Thyroid gland (tissue), 4 donors: Measurements from ENCODE around the gene MAN2C1. TPM values are rescaled to one million over a fixed set of nuclear protein-coding genes. Genes with fewer than 3 reads are reported as not detected.

Experiments
- DNase-seq, 2 donors: peaks; one replicate each; pipeline ENCODE4 v3.0.0-alpha.2; 2019
- H3K27ac ChIP-seq, 3 donors: fragments of 200-600 bp; sonication (generic); 1 replicate in 2 of 3; 2 replicates in 1 of 3; pipeline ENCODE4 v1.5.1; 2016 to 2019; ENCODE audit warnings: mild to moderate bottlenecking in 1 of 3, moderate library complexity in 1 of 3
- H3K27me3 ChIP-seq: fragments of 200-600 bp; sonication (generic); one replicate; pipeline ENCODE4 v1.5.1; 2019
- H3K36me3 ChIP-seq, 2 donors: fragments of 200-600 bp; sonication (generic); one replicate each; pipeline ENCODE4 v1.5.1; 2016 to 2019
- H3K4me1 ChIP-seq, 2 donors: fragments of 200-600 bp; sonication (generic); one replicate each; pipeline ENCODE4 v1.5.1; 2017 to 2019
- H3K4me3 ChIP-seq, 3 donors: fragments of 200-600 bp; sonication (generic); replicated peaks in 1 of 3; 1 replicate in 2 of 3; 2 replicates in 1 of 3; pipeline ENCODE4 v1.5.1; 2016; ENCODE audit warnings: mild to moderate bottlenecking in 1 of 3
- H3K9me3 ChIP-seq: fragments of 200-600 bp; sonication (generic); one replicate; pipeline ENCODE4 v1.5.1; 2017
- POLR2A ChIP-seq, 2 donors: fragments of 450-650 bp; IDR thresholded peaks; one replicate each; pipeline ENCODE4 v1.6.1; 2017; ENCODE audit warnings: antibody characterized with exemption in 2 of 2, mild to moderate bottlenecking in 2 of 2, moderate library complexity in 1 of 2
- WGBS, 2 donors: methylation state at CpG; one replicate each; pipeline ENCODE4 v1.1.5; 2017; 5-methylcytosine and 5-hydroxymethylcytosine counted together
- intact Hi-C: fragments of 100-400 bp; cut with DNase I; formaldehyde crosslinking; loops from one replicate; pipeline ENCODE4 v1.15.1; 2023
- total RNA-seq, 4 donors: library from RNA; depleted of rRNA; stranded (reverse); fragments of >200 nt; gene quantifications; one replicate each; pipeline ENCODE4 v1.2.3, GENCODE V29; 2016
- TF ChIP-seq, protein P1 (sequence below), 6 experiments: fragments of 200-600 bp in 3 of 6; fragments of 450-650 bp in 3 of 6; sonication (generic) in 3 of 6; IDR thresholded peaks; one replicate each; pipeline ENCODE4 v1.5.1; 2016 to 2019; ENCODE audit warnings: antibody characterized with exemption in 6 of 6, mild to moderate bottlenecking in 2 of 6, inconsistent platforms in 1 of 6, moderate library complexity in 1 of 6

The MAN2C1 gene
- total RNA-seq, 4 donors from 2014 or later = 200 to 357 (median 226) TPM

DNA sequence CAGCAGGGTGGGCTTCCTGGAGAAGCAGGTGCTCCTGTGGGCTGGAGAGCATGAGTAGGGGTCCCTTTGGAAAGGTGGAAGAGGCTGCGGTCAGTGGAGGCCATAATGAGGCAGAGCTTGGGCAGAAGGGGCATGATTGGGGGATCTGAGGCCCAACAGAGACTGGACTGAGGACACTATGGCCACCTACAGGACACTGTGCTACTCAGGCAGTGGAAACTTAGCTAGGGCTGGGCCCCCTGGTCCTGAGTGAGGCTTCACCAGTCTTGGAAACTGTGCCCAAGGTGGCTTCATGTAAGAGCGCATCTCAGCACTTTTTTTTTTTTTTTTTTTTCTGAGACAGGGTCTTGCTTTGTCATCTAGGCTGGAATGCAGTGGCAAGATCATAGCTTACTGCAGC is 38.8 kb downstream of the MAN2C1 start:
- Histone ChIP-seq H3K27me3 (no peaks in the 10 kb centered on the region), H3K27ac (no peak overlapping the region), H3K36me3 (no peaks in the 10 kb centered on the region), H3K9me3 (no peaks in the 10 kb centered on the region), H3K4me3 (no peak overlapping the region), H3K4me1 (no peaks in the 10 kb centered on the region)
- no peak for DNase-seq
- intact Hi-C loops = no loop called here
- WGBS, 2 donors = 84 to 100% methylated on average over 2 of the region's 2 CpGs
- TF ChIP-seq POLR2A (IDR thresholded peaks at IDR 0.05) = no peak
- TF ChIP-seq, protein P1, sequence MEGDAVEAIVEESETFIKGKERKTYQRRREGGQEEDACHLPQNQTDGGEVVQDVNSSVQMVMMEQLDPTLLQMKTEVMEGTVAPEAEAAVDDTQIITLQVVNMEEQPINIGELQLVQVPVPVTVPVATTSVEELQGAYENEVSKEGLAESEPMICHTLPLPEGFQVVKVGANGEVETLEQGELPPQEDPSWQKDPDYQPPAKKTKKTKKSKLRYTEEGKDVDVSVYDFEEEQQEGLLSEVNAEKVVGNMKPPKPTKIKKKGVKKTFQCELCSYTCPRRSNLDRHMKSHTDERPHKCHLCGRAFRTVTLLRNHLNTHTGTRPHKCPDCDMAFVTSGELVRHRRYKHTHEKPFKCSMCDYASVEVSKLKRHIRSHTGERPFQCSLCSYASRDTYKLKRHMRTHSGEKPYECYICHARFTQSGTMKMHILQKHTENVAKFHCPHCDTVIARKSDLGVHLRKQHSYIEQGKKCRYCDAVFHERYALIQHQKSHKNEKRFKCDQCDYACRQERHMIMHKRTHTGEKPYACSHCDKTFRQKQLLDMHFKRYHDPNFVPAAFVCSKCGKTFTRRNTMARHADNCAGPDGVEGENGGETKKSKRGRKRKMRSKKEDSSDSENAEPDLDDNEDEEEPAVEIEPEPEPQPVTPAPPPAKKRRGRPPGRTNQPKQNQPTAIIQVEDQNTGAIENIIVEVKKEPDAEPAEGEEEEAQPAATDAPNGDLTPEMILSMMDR (IDR thresholded peaks at IDR 0.05) = no peak

DNA sequence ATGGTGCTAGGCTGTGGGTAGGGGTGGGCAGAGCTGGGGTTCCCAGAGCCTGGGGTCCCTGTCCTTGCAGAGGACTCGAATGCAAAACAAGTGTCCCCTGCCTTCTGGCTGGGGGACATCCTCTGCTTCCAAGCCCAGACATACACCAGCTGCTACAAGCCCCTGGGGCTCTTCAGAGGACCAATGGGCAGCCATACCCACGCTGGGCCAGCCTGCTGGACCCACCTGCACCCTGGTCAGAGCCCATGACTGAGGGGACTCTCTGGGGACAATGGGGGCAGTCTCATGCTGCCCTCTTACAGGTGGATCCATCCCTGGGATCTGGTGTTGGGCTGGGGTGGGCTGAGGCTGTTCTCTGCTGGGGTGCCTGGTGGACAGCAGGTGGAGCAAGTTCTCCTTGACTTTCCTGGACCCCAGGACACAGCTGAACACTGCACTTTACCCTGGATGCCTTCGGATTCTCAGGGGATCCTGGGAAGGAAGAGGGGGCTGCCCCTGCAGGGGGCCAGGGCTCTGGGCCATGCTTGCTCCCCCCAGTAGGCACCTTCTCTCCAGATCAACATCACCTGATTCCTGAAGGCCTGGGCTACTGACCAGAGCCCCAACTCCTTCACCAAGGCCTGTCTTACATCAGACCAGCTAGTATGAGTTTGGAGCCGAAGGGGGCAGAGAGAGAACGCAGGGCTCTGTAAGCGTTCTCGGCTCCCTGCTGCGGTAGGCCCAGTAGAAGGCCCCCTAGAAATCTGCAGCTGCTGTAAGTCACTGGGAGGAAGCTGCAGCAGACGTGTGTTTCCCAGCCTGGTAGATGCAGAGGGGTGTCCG is 39.7 kb downstream of the MAN2C1 start:
- 73 to 88% methylated on average over 8 to 9 of the region's 10 CpGs for WGBS, 2 donors
- Histone ChIP-seq H3K27ac (no peak overlapping the region), H3K9me3 (no peaks in the 10 kb centered on the region), H3K27me3 (no peaks in the 10 kb centered on the region), H3K4me1 (no peaks in the 10 kb centered on the region), H3K4me3 (no peak overlapping the region), H3K36me3 (no peaks in the 10 kb centered on the region)
- DNase-seq = no peak
- intact Hi-C loops = no loop called here
- no peak for TF ChIP-seq POLR2A (IDR thresholded peaks at IDR 0.05)
- TF ChIP-seq, protein P1 (IDR thresholded peaks at IDR 0.05) = no peak

DNA sequence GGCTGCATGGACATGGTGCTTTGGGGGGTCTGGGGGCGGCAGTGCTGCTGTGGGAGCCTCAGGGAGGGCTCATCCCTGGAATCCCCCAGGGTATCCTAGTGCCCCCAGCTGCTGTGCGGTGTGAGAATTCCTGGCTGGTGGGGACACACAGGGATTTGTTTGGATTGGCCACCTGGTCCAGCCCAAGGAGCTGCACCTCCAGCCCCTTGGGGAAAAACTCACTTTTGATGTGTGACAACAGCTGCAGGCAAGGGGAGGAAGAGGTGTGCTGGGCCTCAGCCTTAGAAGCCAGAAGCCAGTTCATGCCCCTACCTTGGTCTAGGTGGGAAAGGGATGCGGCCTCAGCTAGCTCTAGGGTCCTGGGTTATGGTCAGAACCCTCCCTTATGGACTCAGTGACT is 40.9 kb downstream of the MAN2C1 start:
- Histone ChIP-seq H3K4me1 (no peaks in the 10 kb centered on the region), H3K27me3 (no peaks in the 10 kb centered on the region), H3K9me3 (no peaks in the 10 kb centered on the region), H3K36me3 (no peaks in the 10 kb centered on the region), H3K27ac (no peak overlapping the region), H3K4me3 (no peak overlapping the region)
- DNase-seq = no peak
- WGBS, 2 donors = 83 to 85% methylated on average over 3 of the region's 3 CpGs
- no peak for TF ChIP-seq POLR2A (IDR thresholded peaks at IDR 0.05)
- TF ChIP-seq, protein P1 (IDR thresholded peaks at IDR 0.05) = no peak
- intact Hi-C loops = no loop called here

DNA sequence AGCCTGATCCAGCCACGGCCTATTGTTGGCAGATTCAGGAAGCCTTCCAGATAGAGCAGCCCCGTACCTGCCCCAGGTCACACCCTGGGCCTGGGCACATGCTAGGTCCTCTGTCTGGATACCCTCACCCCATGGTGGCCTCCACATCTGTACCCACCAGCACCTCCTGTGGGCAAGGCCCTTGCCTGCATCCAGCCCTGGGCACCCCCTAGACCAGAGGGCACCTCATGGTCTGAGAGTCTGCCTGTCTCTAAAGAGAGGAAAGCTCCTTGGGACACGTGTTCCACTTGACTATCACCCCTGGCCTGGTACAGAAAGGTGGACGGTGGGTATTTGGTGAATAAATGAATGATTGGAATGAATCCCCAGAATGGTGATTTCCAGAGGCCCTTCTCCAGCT is 41.4 kb downstream of the MAN2C1 start:
- 75 to 76% methylated on average over 4 of the region's 4 CpGs for WGBS, 2 donors
- Histone ChIP-seq H3K27me3 (no peaks in the 10 kb centered on the region), H3K4me1 (no peaks in the 10 kb centered on the region), H3K36me3 (no peaks in the 10 kb centered on the region), H3K9me3 (no peaks in the 10 kb centered on the region), H3K27ac (no peak overlapping the region), H3K4me3 (no peak overlapping the region)
- intact Hi-C loops = no loop called here
- DNase-seq = no peak
- TF ChIP-seq POLR2A (IDR thresholded peaks at IDR 0.05) = no peak
- TF ChIP-seq, protein P1 (IDR thresholded peaks at IDR 0.05) = no peak

DNA sequence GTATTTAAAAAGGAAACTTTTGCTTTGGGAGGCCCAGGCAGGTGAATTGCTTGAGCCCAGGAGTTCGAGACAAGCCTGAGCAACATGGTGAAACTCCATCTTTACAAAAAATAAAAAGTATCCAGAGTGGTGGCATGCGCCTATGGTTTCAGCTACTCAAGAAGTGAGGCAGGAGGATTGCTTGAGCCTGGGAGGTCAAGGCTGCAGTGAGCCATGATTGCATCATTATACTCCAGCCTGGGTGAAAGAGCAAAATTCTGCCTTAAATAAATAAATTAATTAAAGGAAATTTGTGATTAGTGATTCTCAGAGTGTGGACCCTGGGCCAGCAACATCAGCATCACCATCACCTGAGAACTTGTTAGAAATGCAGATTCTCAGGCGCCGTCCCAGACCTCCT is 42.5 kb downstream of the MAN2C1 start:
- H3K27me3 ChIP-seq = no peaks in the 10 kb centered on the region
- TF ChIP-seq, protein P1 (IDR thresholded peaks at IDR 0.05) = no peak
- no peak for TF ChIP-seq POLR2A (IDR thresholded peaks at IDR 0.05)
- H3K4me3 ChIP-seq = no peak overlapping the region
- H3K9me3 ChIP-seq = no peaks in the 10 kb centered on the region
- H3K4me1 ChIP-seq = no peaks in the 10 kb centered on the region
- H3K27ac ChIP-seq = no peak overlapping the region
- no peak for DNase-seq
- intact Hi-C loops = no loop called here
- H3K36me3 ChIP-seq = no peaks in the 10 kb centered on the region
- WGBS, 2 donors = 82 to 92% methylated on average over 4 of the region's 4 CpGs
